AML-193 (cell line): ENCODE results near the gene MYOG.

Source experiments
- DNase-seq, 2 experiments: peaks; one replicate each; lab custom pipeline; 2025; lab: John Stamatoyannopoulos, UW

The MYOG gene

GRCh38 chr1:203090421-203091198 is 4.8 kb upstream of the MYOG start:
- DNase-seq = no peak

DNA sequence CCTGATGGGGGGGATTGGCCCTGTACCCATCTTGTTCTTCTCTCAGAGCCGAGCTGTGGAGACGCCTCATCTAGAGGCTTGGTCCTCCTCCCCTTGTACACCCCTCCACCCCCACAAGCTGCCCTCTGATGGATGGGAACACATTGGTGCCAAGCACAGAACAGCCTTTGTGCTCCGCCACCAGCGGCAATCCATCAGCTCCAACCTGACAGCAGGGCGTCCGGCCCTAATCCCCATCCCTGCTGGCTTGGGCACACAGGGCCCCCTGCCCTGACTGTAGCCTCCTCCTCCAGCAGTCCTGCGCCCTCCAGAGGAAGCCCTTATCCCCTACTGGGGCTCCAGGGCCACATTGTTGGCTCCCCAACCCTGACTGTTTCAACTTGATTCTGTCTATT is 3.8 kb upstream of the MYOG start:
- no peak for DNase-seq

DNA sequence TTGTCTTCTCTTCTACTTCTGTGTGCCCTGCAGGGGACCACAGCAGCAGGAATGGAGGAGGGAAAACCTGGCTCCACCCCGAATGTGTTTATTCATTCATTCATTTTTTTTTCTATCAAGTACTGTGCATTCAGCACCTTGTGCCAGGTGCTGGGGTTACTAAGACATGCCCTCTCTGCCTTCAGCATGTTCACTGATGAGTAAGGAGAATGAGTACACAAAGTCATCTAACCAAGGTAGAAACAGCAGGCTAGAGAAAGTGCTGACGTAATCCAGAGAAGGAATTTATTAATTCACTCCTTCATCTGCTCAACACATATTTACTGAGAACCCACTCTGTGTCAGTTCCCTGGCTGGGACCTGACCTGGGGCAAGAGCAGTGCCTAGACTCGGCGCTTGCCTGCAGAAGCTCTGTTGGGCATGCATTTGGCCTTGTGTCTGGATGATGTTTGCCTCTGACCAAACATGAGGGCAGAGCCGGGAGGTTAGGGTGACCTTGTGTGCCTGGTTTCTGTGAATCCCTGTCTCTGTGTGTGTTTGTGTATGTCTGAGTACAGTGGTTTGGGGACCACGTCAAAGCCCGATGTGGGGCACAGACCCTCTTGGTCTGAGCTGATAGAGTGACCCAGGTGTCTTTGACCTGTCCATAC is 3.3 kb upstream of the MYOG start:
- no peak for DNase-seq

DNA sequence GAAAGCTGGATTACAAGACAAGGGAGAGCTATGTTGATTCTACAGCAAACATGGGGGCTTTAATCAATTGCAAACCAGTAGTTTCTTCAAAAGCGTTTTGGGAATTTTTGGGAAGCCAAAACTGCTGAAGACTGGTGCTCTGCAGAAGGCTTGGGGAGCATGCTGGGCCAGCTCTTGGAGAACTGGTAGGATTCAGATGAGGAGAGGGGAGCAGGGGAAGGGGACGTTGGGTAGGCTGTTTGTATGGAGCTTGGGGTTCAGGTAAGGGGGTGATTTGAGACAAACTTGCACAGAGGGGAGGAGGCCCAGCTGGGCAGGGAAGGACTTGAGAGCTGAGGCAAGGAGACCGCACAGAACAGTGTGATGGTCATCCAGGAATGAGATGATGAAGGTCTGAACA is 2.6 kb upstream of the MYOG start:
- DNase-seq = no peak

- no peak for DNase-seq
Measured at GRCh38 chr1:203086992-203087763, 1.4 kb upstream of the MYOG start.

GRCh38 chr1:203084588-203085527 is 954 bp downstream of the MYOG start:
- DNase-seq = peak; percentile 6 to 19

DNA sequence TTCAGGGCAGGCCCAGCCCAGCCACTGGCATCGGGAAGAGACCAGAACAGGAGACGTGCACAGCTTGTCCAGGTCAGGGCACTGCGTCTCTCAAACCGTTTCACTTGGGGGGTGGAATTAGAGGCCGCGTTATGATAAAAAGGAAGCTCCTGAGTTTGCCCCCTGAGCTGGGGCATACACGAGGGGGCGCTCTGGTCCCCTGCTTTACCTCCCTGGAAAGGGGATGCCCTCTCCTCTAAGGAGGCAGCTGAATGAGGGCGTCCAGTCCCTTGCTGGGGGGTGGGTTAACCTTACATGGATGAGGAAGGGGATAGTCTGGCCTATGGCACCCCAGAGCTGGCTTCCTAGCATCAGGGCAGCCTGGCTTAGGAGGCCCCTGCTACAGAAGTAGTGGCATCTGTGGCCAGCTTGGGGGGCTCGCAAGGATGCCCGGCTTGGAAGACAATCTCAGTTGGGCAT is 2.3 kb downstream of the MYOG start:
- no peak for DNase-seq

GRCh38 chr1:203082571-203083462 is 3.0 kb downstream of the MYOG start:
- DNase-seq = peak; percentile 48 to 58

GRCh38 chr1:203082231-203082505 is 3.6 kb downstream of the MYOG start:
- no peak for DNase-seq

- DNase-seq = no peak
Measured at GRCh38 chr1:203081465-203082230, 4.2 kb downstream of the MYOG start.

DNA sequence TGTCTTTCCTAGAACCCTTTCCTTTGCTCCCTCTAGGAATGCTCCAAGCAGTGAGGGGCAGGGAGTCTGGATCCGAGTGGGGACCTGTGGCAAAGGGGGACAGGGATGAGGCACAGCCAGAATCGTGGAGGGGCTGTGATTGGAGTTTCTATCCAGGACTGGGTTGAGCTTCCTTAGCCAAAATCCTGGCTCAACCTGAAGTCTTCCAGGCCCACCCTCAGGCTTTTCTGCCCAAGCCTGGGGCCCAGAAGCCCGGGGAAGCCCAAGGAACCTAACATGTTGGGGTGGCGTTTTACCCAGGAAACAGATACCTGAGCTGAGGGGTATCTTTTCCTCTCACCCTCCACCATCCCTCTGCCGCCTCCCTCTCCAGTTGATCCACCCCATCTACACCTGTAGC is 5.4 kb downstream of the MYOG start:
- no peak for DNase-seq

GRCh38 chr1:203078478-203078877 is 7.3 kb downstream of the MYOG start:
- DNase-seq = no peak

GRCh38 chr1:203077956-203078355 is 7.9 kb downstream of the MYOG start:
- DNase-seq = no peak

DNA sequence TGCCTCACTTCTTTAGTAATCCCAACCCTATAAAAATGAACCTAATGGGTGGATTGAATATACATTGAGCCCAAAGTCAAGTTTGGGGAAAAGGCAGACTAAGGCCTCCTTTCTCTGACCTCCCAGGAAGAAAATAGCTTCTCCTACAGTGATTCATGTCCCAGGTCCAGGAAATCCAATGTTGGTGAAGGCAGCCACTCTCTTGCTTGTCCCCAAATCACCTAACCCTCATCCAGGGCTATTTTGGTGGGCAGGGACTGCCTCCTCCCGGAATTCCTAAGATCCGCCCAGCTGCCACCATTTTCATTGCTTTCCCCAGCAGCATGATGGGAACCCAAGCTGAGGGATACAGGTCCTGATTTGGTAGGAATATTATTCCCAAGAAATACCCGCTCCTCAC is 8.4 kb downstream of the MYOG start:
- no peak for DNase-seq

- no peak for DNase-seq
Measured at GRCh38 chr1:203076031-203076511, 9.7 kb downstream of the MYOG start.

DNA sequence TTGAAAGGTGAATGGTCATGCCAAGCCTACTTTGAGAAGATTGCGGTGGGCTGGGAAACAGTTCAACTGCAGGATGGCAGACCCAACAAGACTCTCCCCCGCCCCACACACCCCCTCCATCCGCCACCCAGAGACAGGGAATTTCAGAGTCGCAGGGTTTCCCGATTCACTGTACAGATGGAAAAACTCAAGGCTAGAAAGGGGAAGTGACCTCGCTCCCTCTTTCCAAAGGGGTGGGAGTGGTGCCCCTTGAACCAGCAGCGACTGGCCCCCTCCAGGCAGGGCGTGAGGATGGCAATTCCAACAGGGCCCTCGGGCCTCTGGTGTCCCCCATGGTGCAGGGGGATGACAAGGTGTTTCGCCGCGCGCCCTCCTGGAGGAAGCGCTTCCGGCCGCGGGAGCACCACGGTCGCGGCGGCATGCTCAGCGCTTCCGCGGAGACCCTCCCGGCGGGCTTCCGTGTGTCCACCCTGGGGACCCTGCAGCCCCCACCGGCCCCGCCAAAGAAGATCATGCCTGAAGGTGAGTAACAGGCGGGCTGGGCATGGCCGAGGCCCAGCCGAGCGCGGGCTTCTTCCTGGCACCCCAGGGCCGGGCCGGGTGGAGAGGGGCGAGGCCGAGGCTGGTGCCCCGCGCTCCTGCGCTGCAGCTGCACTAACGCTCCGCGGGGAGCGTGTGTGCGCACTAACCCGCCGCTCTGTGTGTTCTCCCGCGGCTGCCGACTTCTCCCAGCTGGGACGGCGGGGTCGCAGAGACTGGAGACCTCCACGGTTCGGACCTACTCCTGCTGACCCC is 10.4 kb downstream of the MYOG start:
- DNase-seq = no peak

GRCh38 chr1:203074610-203075009 is 11.2 kb downstream of the MYOG start:
- no peak for DNase-seq

DNA sequence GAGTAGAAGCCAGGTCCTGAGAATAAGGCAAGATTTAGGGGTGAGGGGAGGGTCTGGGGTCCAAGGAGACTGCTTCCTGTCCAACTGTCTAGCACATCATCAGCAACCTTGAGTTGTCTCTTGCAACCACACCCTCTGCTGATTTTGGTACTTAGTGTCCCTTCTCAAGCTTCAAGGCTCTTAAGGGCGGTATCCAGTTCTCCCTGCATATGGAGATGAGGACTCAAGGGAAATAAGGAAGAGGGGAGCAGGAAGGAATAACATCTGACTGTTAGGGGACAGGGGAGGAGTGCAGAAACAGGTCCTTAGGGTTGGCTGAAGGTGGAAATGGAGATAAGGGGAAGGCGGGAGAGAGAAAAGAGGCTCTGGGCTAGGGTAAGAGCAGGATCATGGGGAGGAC is 12.3 kb downstream of the MYOG start:
- no peak for DNase-seq

DNA sequence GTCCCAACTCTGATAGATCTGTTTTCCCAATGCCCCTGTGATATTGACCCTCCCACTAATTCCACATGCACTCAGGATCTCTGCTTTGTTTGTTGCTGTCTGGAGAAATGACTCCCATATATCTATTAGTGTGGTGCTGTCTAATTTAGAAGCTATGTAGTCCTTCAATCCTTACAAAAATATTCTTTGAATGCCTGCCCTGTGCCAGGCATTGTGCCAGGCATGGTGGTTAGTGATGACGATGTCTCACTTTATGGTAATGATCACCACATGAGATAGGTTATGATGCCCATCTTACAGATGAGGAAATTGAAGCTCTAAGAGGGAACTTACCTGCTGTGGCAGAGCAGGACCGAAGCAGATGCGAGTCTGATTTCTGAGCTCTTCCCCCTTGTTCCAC is 12.9 kb downstream of the MYOG start:
- DNase-seq = no peak
